Measurements from ENCODE around the gene SPTBN4. TPM values are rescaled to one million over a fixed set of nuclear protein-coding genes. Genes with fewer than 3 reads are reported as not detected.

Gene SPTBN4
- total RNA-seq, 1 donor from 2014 or later, result 1.5 TPM

DNA sequence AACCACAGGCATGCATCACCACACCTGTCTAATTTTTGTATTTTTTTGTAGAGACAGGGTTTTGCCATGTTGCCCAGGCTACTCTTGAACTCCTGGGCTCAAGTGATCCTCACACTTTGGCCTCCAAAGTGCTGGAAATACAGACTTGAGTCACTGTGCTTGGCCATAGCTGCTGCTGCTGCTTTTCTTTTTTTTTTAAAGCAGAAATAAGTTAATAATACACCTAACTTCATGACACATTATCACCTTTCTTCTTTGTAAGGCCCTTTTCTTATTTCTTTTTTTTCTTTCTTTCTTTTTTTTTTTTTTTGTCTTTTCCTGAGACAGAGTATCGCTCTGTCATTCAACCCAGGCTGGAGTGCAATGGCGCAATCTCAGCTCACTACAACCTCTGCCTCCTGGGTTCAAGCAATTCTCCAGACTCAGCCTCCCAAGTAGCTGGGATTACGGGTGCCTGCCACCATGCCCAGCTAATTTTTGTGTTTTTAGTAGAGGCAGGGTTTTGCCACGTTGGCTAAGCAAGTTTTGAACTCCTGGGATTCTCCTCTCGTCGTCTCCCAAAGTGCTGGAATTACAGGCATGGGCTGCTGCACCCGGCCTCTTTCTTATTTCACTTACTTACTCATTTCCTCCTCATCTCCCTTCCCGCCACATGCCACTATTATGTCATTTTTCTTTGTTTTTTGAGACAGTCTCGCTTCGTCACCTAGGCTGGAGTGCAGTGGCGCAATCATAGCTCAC is 118.6 kb downstream of the SPTBN4 start:
- H3K27ac ChIP-seq, result no peak overlapping the region
- no peak for DNase-seq
- H3K4me1 ChIP-seq, result no peaks in the 10 kb centered on the region
- peak; percentile 33 for ATAC-seq
- TF ChIP-seq CTCF (IDR thresholded peaks at IDR 0.05), result no peak
- no peaks in the 10 kb centered on the region for H3K27me3 ChIP-seq
- H3K36me3 ChIP-seq, result peaks cover 60% of the 10 kb centered on the region
- intact Hi-C loops (cut with DNase I), result no loop called here
- H3K9me3 ChIP-seq, result no peaks in the 10 kb centered on the region
- no peak overlapping the region for H3K4me3 ChIP-seq

DNA sequence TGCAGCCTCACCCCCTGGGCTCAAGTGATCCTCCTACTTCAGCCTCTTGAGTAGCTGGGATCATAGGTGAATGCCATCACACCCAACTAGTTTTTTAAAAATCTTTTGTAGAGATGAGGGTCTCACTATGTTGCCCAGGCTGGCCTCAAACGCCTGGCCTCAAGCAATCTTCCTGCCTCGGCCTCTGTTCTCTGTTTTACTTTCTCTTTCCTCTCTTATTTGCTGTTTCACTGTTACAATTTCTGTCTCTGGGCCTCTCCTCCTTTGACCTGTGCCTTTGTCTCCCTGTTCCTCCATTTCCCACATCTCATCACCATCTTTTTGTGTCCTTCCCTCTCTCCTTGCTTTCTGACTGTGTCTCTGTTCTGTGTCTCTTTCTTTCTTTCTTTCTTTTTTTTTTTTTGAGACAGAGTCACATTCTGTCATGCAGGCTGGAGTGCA is 119.2 kb downstream of the SPTBN4 start:
- Histone ChIP-seq H3K27me3 (no peaks in the 10 kb centered on the region), H3K4me1 (no peaks in the 10 kb centered on the region), H3K9me3 (no peaks in the 10 kb centered on the region), H3K36me3 (peaks cover 54% of the 10 kb centered on the region), H3K27ac (no peak overlapping the region), H3K4me3 (no peak overlapping the region)
- no peak for ATAC-seq
- intact Hi-C loops (cut with DNase I), result no loop called here
- TF ChIP-seq CTCF (IDR thresholded peaks at IDR 0.05), result no peak
- DNase-seq, result no peak

GRCh38 chr19:40586611-40587010 is 119.8 kb downstream of the SPTBN4 start:
- Histone ChIP-seq H3K4me3 (no peak overlapping the region), H3K9me3 (no peaks in the 10 kb centered on the region), H3K4me1 (no peaks in the 10 kb centered on the region), H3K27ac (no peak overlapping the region), H3K36me3 (peaks cover 48% of the 10 kb centered on the region), H3K27me3 (no peaks in the 10 kb centered on the region)
- intact Hi-C loops (cut with DNase I), result no loop called here
- no peak for DNase-seq
- ATAC-seq, result no peak
- no peak for TF ChIP-seq CTCF (IDR thresholded peaks at IDR 0.05)

DNA sequence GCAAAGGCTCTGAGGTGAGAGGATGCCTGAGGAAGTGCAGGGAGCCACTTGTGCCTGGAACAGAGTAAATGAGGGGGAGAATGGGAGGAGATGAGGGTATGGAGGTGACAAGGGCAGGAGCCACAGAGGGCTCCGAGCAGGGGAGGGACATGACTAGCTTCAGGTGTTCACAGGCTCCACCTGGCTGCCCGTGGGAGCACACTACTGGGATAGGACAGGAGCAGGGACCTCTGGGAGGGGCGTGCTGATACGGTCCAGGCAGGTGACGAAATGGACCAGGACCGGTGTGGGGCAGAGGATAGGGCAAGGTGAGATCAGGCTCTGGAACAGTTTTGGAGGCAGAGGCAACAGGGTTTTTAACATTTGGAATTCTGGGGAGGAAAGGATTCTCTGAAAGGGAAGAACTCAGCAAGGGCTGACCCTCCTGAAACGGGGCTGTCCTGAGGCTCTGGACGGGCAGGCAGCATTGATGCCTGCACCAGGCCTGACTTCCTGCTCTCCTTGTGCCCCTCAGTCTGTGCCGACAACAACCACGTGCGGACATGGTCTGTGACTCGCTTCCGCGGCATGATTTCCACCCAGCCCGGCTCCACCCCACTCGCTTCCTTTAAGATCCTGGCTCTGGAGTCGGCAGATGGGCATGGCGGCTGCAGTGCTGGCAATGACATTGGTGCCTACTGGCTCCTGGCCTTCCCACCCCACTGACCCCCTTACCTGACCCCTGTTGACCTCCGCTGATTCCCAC is 121.5 kb downstream of the SPTBN4 start:
- ATAC-seq (no peak), DNase-seq (no peak)
- Histone ChIP-seq H3K27me3 (no peaks in the 10 kb centered on the region), H3K4me1 (no peaks in the 10 kb centered on the region), H3K9me3 (no peaks in the 10 kb centered on the region), H3K27ac (no peak overlapping the region), H3K4me3 (no peak overlapping the region), H3K36me3 (peaks cover 32% of the 10 kb centered on the region)
- intact Hi-C loops (cut with DNase I), result no loop called here
- no peak for TF ChIP-seq CTCF (IDR thresholded peaks at IDR 0.05)

DNA sequence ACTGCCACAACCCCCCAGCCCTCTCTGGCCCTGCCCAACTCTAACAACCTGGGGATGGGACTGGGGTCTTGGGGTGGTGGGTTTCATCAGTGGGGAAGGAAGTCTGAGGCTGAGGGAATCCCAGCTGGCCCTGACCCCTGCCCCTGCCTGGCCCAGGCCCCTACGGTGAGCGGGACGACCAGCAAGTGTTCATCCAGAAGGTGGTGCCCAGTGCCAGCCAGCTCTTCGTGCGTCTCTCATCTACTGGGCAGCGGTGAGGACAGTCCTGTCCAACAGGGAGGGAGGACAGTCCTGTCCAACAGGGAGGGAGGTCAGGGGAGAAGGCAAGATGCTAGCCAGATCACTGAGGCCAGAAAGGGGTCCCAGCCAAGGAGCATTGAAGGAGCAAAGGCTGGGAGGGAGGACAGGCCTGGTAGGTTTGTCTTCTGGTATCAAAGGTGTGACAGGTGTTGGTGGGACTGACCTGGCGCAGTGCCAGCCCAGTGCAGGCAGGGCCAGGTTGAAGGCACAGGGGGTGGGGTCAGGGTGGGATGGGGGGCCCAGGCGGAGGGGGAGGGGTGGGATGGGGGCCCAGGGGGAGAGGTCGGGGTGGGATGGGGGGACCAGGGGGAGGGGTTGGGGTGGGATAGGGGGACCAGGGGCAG is 122.2 kb downstream of the SPTBN4 start:
- TF ChIP-seq CTCF (IDR thresholded peaks at IDR 0.05), result no peak
- no peak overlapping the region for H3K4me3 ChIP-seq
- H3K9me3 ChIP-seq, result no peaks in the 10 kb centered on the region
- intact Hi-C loops (cut with DNase I), result no loop called here
- H3K27me3 ChIP-seq, result no peaks in the 10 kb centered on the region
- no peak for ATAC-seq
- no peak overlapping the region for H3K27ac ChIP-seq
- H3K4me1 ChIP-seq, result no peaks in the 10 kb centered on the region
- H3K36me3 ChIP-seq, result peaks cover 32% of the 10 kb centered on the region
- DNase-seq, result no peak
